ENCODE results near the gene C1orf198.

C1orf198 gene

GRCh38 chr1:230807029-230807428 is 61.3 kb downstream of the C1orf198 start:
- no peak for DNase-seq

- no peak for DNase-seq
Measured at GRCh38 chr1:230806552-230806951, 61.8 kb downstream of the C1orf198 start.

- DNase-seq: no peak
Measured at GRCh38 chr1:230804396-230804795, 63.9 kb downstream of the C1orf198 start.

DNA sequence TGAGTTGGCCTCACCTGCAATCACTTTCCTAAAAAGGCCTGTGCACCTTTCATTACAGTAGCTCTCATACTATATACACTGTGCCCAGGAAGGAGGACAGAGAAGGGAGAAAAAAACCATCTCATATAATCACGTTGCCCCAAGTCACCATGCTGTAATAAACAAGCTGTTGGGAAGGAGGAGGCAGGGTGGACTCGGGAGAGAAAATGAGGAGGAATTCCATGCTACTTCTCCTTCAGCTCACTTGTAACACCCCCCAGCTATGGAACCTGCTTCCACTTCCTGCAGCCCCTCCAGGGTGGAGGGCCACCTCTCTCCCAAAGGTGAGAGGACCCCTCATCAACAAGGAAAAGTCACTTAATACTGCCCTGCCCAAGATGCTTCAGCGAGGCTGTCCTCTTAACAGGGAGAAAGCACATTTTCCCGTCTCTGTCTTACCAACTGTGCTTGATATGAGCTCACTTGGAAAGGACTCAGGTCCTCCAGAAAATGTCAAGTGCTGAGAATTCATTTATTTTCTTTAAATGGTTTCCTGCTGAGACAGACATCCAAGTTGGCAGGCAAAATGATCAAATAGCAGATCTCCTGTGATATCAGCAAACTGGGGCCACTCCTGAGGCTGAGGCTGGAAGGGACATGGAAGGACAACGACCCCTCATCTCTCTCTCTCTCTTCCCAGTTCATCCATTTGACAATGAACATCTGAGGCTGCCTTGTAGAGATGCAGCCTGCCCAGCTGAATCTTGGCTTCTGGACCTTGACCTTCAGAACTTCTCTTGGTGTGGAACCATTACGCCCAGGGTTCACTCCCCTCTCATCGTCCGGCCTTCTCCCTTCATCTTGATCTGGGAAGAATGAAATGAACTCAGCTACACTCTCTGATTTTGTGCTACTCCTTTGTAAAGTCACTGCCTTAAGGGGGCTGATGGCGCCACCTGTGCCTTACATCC is 67.2 kb downstream of the C1orf198 start:
- no peak for DNase-seq

DNA sequence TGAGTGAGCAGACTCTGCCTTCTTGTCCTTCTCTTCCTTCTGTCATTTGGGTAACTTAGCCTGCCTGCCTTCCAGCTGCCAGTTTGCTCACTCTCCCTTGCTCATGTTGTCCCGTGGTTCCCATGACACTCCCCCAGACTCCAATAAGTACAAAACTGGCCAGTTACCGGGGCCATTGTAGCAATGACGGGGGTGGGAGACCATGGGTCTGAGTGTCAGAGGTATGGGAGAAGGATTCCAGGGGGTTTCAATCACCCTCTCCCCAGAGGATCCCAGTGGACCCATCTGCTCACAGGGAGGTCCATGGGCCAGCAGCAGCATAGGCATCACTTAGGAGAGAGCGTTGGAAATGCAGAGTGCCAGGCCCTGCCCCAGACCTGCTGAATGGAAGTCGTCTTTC is 69.8 kb downstream of the C1orf198 start:
- DNase-seq: no peak

DNA sequence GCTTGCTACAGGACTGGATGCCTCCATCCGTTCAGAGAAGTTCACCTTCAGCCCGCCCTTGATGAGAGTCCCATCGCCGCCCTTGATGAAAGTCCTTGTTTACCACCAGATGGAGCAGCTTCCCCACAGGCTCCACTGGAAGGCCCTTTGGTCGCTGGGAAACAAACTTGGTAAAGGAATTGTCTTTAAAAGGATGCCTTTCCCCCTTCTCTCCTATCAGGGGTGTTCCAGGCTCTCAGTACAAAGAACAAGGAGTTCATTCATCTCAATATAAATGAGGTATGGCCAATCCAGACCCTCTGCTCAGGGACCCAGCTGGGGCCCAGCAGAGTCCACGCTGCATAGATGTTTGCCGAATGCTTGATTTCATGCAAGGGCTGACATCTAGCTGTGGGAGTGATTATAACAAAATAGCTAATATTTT is 70.4 kb downstream of the C1orf198 start:
- peak; percentile 40 for DNase-seq

- no peak for DNase-seq
Measured at GRCh38 chr1:230797376-230797920, 70.9 kb downstream of the C1orf198 start.

GRCh38 chr1:230796626-230797025 is 71.7 kb downstream of the C1orf198 start:
- DNase-seq: no peak

- DNase-seq: no peak
Measured at GRCh38 chr1:230794871-230795605, 73.3 kb downstream of the C1orf198 start.

DNA sequence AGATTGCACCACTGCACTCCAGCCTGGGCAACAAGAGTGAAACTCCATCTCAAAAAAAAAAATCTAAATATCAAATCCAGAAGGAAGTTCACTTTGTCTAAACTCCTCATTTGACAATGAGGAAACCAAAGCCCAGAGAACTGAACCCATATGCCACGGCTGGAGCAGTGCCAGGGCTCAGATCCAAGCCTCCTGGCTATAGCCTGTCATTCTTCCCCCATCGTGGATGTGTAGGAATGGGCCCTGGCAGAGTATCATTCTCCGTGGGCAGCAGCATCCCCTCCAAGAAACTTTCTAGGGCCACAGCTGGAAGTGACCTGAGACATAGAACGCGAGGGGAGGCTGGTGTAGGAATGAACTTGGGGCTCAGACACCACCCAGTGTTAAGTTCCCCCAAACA is 73.9 kb downstream of the C1orf198 start:
- DNase-seq: no peak

DNA sequence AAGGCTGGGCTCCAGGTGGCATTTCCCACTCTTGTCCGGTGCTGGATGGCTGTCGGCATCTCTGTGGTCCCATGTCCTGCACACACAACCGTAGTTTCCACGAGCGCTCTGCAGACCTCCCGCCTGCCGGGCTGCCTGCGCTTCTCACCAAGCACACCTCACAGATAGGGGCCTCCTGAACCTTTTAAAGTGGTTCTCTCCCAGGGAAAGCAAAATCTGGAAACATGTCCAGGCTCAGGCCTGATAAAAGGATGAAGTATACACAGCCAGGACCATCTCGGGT is 74.9 kb downstream of the C1orf198 start:
- no peak for DNase-seq

DNA sequence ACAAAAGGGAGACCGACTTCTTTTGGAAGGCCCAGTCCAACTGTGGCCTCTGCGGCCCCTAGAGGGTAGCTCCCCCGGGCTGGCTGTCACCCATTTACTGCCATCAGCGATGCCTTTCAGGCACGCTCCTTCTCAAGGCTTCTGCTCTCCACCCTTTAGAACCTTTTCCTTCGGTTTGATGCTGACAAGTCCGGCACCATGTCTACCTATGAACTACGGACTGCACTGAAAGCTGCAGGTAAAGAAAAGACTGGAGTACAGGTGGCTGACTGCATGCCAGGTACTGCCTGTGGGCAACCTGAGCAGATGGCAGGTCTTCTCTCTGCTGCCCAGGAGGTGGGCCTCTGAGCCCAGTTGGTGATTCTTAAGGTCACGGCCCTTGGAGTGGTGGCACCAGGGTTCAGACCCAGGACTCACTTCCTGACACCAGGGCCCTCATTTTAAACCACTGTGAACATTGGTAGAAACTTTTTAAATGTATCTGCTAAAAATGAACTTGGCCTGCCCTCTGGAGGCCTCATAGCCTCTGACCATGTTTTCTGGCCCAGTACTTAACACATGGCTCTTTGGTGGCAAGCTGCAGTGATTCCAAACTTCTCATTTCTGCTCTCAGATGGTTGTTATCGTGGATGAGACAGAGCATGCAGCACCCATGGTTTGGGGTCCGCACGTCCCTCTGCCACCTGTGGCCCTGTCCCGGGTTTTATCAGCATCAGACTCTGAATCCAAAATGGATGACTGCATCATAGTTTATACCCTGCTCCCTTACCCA is 75.4 kb downstream of the C1orf198 start:
- DNase-seq: no peak

DNA sequence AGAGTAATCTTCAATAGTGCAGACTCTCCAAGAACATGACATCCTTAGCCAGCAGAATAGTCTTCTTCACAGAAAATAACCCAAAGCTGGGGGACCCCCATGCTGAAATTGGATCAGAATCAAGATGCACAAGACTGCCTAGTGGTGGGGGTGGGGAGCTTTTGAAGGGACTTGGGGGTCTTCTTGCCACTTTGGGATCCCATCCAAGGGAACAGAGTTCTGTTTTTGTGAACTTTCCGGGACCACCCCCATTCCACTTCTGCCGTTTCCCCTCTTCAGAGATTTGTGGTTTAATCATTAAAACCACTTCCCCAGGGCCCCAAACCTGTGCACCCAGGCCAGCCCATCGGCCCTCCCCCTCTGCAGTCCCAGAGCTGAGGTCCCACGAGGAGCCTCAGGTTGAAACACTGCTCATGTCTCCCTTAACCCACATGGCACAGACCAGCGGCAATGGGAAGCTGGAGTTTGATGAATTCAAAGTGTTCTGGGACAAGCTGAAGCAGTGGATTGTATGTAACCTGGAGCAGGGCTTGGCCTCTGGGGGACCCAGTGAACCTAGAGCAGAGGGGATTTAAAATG is 76.2 kb downstream of the C1orf198 start:
- DNase-seq: no peak

GRCh38 chr1:230790026-230790425 is 78.3 kb downstream of the C1orf198 start:
- no peak for DNase-seq

DNA sequence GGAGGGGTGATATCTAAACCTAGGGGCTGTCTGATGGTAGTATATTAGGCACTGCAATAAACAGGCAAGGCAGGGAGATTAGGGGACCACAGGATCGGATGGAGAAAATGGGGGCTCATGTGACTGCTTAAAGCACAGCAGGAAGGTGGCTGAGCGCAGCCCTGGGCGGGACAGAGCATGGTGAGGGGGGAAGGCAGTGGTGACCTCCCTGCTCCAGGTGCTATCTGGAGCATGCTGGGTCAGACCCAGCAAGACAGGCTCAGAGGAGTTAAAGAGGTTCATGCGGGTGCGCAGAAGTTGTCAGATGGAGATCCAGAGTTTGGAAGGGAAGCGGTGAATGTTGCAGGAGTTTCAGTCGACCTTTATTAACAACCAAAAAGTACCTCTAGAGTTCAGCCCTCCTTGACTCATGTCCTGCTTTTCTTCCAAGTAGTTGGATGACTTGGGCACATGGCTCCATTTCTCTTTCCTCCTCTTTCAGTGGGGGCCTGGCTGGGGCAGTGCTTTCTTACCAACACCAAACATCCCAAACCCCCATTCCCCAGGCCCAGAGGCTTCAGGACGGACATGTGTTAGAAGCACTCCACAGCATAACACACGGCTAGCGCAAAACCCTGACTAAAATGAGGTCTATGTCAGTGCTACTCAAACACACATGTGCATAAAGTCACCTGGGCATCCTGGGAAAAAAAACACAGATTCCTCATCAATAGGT is 79.6 kb downstream of the C1orf198 start:
- DNase-seq: no peak

DNA sequence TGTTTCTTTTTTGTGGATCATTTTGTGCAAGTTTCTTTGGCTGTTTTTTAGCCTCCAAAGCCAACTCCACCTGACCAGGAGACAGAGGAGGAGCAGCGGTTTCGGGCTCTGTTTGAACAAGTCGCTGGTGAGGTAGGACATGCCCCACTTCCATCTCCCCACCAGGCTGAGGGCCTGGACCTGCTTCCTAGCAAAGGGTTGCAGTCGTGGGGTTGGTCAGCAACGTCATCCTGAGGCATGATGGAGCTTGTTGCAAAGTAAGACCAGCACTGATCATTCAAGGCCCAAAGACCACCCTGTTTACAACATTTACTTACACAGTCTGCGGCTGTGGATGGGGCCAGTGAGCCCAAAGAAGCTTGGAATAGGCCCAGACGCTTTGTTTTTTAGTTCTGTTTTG is 80.8 kb downstream of the C1orf198 start:
- DNase-seq: no peak
